ENCODE data around the gene SMOC2. TPM values are rescaled to one million over a fixed set of nuclear protein-coding genes. Genes with fewer than 3 reads are reported as not detected.

The SMOC2 gene
- polyA plus RNA-seq, 4 donors: 18.9 to 38.2 (median 27.1) TPM

DNA sequence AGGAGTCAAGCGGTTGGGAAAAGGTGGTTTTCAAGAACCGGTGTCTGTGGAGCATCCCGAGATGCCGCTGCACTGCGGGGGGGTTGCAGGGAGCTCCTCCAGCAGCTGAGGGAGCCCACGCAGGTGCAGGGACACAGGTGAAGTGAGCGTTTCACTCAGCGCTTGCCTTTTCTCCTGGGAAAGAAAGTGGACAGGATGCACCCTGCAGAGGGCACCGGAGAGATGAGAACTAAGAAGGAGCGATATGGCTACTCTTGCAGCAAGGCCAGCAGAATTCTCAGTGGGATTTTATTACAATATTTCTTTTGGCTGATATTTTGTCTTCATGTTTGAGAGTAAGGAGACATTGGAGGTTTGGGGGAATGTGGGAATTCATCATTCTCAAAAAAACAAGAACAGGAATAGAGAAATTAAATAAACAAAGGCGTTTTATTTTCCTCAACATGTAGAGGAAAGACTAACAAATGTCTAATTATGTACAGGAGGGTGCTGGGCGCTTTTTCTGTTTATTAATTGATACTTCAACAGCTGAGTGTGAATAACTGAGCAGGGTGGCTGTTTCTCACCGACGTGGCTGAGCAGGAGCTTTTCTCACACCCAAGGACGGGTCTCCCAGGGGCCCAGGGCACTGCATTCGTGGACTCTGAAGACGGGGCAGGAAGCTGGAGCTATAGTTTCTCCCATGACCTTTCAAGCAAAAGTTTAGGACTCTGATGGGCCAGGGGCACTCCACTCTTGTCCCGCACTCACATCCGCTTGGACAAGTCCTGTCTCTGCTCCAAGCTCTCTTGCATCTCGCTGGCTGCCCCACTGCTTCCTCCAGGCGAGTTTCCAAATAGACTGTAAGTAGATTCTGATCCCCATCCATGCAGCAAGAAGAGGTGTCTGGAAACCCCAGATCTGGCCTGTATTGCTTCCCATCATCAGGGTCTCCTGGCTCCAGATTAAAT, 176.1 kb downstream of the SMOC2 start:
- no peak for DNase-seq (ENCODE audit: low read depth in 4 of 4, low spot score in 2 of 4)

- no peak for DNase-seq (ENCODE audit: low read depth in 4 of 4, low spot score in 2 of 4)
Measured at GRCh38 chr6:168618546-168619315, 177.7 kb downstream of the SMOC2 start.

DNA sequence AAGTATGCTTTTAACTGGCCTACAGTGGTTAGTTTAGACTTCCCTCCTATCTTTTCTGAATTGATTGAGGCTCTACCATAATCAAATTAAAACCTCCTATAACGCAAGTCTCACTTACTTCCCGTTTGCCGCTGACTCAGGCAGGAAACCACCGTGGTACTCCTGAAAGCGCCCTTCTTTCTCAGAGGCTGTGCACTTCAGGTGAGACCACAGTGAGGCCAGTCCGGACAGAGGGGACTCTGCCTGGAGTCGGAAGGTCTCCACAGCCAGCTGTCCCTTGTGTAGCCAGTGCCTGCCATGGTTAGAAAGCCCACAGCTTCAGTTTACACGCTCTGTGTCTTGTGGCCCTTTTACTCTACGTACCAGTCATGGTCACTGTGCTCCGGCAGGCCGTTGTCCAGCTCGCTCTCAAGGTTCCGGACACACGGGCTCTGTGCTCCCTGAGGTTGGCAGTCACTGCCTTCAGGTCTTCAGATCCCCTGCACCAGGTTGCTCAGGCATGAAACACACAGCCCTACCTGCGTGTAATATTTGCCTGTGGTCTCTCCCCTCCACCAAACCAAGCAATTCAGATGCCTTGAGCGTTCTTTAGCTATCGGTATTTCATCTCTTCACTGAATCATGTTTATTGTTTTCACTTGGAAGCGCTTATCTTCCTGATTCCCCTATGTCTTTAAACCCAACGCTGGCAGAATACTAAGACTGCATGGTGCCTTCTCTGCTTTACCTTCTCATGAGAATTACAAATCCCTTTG, 178.8 kb downstream of the SMOC2 start:
- DNase-seq (ENCODE audit: low read depth in 4 of 4, low spot score in 2 of 4): no peak

- DNase-seq (ENCODE audit: low read depth in 4 of 4, low spot score in 2 of 4): no peak
Measured at GRCh38 chr6:168620578-168620977, 179.6 kb downstream of the SMOC2 start.

GRCh38 chr6:168623736-168624135, 182.8 kb downstream of the SMOC2 start:
- DNase-seq (ENCODE audit: low read depth in 4 of 4, low spot score in 2 of 4): no peak

DNA sequence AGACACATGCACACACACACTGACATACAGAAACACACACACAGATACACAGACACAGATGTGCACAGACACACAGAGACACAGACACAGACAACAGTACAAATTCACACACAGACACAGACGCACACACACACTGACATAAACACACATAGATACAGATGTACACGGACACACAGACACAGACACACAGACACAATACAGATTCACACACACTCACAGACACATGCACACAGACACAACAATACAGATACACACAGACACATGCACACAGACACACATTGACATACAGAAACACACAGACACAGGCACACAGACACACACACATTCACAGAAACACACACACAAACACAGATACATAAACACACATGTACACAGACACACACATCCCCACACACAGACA, 183.6 kb downstream of the SMOC2 start:
- no peak for DNase-seq (ENCODE audit: low read depth in 4 of 4, low spot score in 2 of 4)

DNA sequence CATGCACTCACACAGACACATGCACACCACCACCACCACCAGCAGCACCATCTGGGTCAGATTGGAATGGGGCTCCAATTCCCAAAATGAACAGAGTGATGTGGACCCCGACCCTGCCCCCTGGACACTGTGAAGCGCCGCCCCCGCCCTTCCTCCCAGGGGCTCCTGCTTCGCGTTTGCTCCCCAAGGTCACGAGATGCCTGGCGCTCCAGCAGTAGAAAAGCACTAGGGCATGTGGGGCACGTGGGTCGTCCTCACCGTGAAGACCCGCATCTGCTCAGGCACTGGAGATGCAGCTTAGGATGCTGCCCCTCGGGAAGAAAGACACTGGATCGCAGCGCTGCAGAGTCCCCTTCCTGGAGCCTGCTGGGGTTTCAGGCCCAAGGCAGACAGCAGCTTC, 184.0 kb downstream of the SMOC2 start:
- no peak for DNase-seq (ENCODE audit: low read depth in 4 of 4, low spot score in 2 of 4)

GRCh38 chr6:168625602-168626001, 184.6 kb downstream of the SMOC2 start:
- DNase-seq (ENCODE audit: low read depth in 4 of 4, low spot score in 2 of 4): no peak

DNA sequence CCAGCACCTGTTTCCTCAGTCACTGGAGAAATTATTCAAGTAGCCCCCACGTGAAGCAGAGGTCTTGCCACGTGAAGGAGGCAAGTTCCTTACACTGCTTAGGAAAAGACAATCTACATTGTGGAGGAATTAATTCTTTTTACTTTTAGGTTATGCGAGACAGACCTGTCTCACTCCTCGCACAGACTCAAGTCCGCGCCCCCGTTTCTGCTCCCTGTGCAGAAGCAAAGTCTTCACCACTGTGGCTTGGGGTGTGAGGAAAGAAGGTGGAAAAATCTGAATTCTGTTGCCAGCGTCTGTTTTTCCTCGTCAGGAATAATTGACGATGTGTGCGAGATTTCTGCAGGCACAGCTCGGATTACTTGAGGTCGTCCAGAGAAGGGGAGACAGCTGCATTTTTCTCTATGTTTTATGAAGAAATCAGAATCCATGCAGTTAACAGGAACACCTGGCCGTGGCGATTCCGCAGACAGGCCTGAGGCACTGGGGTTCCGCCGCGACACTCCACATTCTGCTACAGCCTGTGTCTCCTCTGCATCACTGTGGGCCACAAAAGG, 185.1 kb downstream of the SMOC2 start:
- no peak for DNase-seq (ENCODE audit: low read depth in 4 of 4, low spot score in 2 of 4)

- DNase-seq (ENCODE audit: low read depth in 4 of 4, low spot score in 2 of 4): no peak
Measured at GRCh38 chr6:168627506-168628175, 186.7 kb downstream of the SMOC2 start.

- no peak for DNase-seq (ENCODE audit: low read depth in 4 of 4, low spot score in 2 of 4)
Measured at GRCh38 chr6:168628176-168628553, 187.2 kb downstream of the SMOC2 start.

- DNase-seq (ENCODE audit: low read depth in 4 of 4, low spot score in 2 of 4): no peak
Measured at GRCh38 chr6:168628732-168629245, 187.8 kb downstream of the SMOC2 start.

- DNase-seq (ENCODE audit: low read depth in 4 of 4, low spot score in 2 of 4): no peak
Measured at GRCh38 chr6:168631564-168631963, 190.6 kb downstream of the SMOC2 start.

- no peak for DNase-seq (ENCODE audit: low read depth in 4 of 4, low spot score in 2 of 4)
Measured at GRCh38 chr6:168632694-168633093, 191.7 kb downstream of the SMOC2 start.

DNA sequence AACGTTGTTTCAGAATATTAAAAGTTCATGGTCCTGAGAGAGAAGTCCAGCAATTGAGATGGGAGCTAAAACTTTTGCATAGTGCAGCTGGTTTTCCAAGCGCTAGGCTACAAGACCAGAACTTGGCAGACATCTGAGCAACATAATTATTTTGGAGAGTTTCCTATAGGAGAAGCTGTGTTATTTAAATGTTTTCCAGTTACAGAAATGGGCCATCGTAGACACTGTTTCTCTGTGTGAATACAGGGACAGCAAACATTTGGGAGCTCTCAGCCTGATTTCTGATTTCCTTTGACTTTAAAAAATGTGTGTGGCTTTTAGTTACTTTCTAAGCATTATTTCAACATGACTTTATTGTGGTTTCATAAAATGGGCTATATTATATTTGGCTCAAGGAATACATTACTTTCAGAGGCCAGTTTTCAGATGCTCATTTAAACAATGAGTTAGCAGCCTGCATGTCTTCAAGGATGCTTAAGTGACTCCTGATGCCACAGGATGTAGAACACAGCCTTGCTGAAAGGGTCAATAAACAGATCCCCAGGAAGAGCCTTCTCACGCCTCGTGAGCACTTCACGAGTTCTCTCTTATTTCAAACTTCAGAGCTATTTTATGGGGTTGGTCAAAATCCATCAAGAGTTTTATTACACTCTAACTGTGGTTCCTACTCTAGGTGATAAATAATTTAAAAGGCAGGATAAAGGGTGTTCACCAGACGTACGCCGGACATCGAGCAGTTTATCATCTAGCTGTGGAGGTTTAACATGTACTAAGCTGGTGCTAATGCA, 193.8 kb downstream of the SMOC2 start:
- DNase-seq (ENCODE audit: low read depth in 4 of 4, low spot score in 2 of 4): peak; percentile 48 to 74 (median 69)

DNA sequence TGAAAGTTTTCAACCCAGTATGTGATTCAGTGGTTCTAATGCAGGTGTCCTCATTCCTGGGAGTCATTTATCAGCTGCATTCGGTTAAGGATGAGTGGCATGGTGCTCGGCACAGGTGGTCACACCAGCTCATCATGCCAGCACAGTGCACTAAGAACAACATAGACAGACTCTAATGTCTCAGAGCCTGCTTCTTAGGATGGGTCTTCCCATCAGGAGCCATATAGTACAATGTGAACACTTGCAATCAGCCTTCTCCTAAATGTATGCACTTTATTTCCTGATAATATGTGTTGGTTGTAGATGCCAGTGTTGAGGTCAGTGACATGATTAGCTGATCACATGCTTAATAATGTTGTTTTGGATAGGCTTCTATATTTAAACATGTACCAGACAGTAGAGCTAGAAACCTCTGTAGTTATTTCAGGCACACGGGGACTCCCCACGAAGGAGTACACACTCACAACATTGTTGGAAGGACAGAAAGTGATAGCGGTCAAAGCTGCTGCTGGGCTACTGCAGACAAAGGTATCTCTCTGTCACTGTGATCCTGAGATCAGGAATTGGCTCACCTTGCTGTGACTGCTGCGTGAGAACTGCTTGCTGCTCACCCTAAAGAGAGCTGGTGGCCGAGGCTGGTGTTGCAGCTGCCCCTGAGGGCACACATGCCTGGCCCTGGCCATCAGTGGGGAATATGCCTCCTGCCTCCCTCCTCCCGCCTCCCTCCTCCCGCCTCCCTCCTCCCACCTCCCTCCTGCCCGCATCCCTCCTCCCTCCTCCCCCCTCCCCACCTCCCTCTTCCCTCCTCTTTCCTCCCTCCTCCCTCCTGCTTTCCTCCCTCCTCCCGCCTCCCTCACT, 195.4 kb downstream of the SMOC2 start:
- DNase-seq (ENCODE audit: low read depth in 4 of 4, low spot score in 2 of 4): no peak

DNA sequence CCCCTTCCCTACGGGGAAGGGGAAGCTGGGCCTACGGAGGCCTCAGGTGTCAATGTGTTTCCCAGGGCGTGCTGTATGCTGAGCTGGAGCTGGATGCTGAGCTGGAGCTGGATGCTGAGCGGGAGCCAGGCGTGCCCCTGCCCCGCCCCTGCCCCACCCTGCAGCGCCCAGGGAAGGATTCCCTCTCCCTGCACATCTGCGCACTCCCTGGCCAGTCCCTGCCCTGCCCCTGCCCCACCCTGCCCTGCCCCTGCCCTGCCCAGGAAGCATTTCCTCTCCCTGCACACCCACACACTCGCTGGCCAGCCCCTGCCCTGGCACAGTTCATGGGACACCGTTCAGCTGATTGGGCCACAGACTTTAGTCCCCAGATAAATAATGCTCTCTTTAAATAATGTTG, 196.8 kb downstream of the SMOC2 start:
- no peak for DNase-seq (ENCODE audit: low read depth in 4 of 4, low spot score in 2 of 4)

Data from left renal cortex interstitium (tissue), 4 donors.